Panc1 (cell line): ENCODE data around the gene GLIS2.

Experiments
- CTCF ChIP-seq: fragments of 450-650 bp; IDR thresholded peaks from 2 replicates; pipeline ENCODE4 v1.5.1; 2017; ENCODE audit warnings: mild to moderate bottlenecking
- POLR2AphosphoS5 ChIP-seq: IDR thresholded peaks from 2 replicates; pipeline ENCODE4 v1.6.1; 2012; ENCODE audit warnings: mild to moderate bottlenecking, low read depth, low read length, moderate library complexity
- REST ChIP-seq, 2 experiments: IDR thresholded peaks; 2 replicates each; pipeline ENCODE4 v1.6.1; 2011 to 2012; ENCODE audit warnings: low read depth in 2 of 2, control low read depth in 1 of 2, low read length in 1 of 2, mild to moderate bottlenecking in 1 of 2, moderate library complexity in 1 of 2; ENCODE audit not compliant: insufficient read depth in 1 of 2

- no peak for TF ChIP-seq CTCF
- TF ChIP-seq REST (IDR thresholded peaks at IDR 0.05; ENCODE audit: insufficient read depth in 1 of 2, low read depth in 2 of 2, low read length in 1 of 2) = no peak
- no peak for TF ChIP-seq POLR2AphosphoS5
These were observed 31.9 kb upstream of the GLIS2 start for GRCh38 chr16:4283939-4284338.
